ENCODE results near the gene EEF1G.

DNA sequence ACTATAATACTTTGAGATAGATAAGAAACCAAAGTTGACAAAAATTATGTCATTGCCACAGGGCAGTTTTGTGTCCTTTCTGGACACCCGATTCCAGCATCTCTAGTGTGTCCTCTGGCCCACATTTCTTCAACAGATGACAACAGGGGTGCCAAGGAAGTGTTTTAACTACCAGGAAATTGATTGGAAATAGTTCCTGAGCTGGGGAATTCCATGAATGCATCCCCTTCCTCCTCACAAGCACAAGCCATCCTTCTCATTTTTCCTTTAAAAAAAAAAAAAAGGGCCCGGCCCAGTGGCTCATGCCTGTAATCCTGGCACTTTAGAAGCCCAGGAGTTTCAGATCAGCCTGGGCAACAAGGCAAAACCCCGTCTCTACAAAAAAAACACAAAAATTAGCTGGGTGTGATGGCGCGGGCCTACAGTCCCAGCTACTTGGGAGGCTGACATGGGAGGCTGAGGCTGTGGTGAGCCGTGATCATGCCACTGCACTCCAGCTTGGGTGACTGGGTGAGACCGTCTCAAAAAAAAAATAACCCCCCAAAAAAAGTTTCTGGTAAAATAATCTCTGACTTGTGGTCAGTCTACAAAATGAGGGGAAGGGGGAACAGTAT, 48.9 kb upstream of the EEF1G start:
- TF ChIP-seq ZNF384 (IDR thresholded peaks at IDR 0.05) = no peak
- TF ChIP-seq TARDBP (IDR thresholded peaks at IDR 0.05) = no peak
- TF ChIP-seq NFRKB (IDR thresholded peaks at IDR 0.05) = no peak
- TF ChIP-seq FOXA1 (IDR thresholded peaks at IDR 0.05) = no peak
- TF ChIP-seq HDGF (IDR thresholded peaks at IDR 0.05; ENCODE audit: borderline replicate concordance) = no peak
- no peak for TF ChIP-seq ELF4 (IDR thresholded peaks at IDR 0.05)
- TF ChIP-seq, protein P1, sequence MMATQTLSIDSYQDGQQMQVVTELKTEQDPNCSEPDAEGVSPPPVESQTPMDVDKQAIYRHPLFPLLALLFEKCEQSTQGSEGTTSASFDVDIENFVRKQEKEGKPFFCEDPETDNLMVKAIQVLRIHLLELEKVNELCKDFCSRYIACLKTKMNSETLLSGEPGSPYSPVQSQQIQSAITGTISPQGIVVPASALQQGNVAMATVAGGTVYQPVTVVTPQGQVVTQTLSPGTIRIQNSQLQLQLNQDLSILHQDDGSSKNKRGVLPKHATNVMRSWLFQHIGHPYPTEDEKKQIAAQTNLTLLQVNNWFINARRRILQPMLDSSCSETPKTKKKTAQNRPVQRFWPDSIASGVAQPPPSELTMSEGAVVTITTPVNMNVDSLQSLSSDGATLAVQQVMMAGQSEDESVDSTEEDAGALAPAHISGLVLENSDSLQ (IDR thresholded peaks at IDR 0.05) = no peak
- TF ChIP-seq FOXK2 (IDR thresholded peaks at IDR 0.05) = no peak
- TF ChIP-seq L3MBTL2 (conservative IDR thresholded peaks at IDR 0.05) = no peak
